GM10266 (cell line): ENCODE results near the gene CSTF2T.

Source experiments
- DNase-seq: peaks from one replicate; pipeline ENCODE4 v3.0.0; 2012; ENCODE audit errors: extremely low spot score
- CTCF ChIP-seq: IDR thresholded peaks from 2 replicates; pipeline ENCODE4 v1.5.1; 2012; ENCODE audit warnings: mild to moderate bottlenecking, low read depth; ENCODE audit not compliant: control insufficient read depth, insufficient read depth; ENCODE audit errors: missing control alignments

The CSTF2T gene

GRCh38 chr10:51666456-51666855 lies 32.9 kb downstream of the CSTF2T start:
- DNase-seq = no peak
- no peak for TF ChIP-seq CTCF

- TF ChIP-seq CTCF = no peak
- no peak for DNase-seq
Measured at GRCh38 chr10:51663086-51663485, 36.3 kb downstream of the CSTF2T start.

GRCh38 chr10:51659344-51659743 lies 40.1 kb downstream of the CSTF2T start:
- TF ChIP-seq CTCF = no peak
- DNase-seq = no peak

GRCh38 chr10:51658000-51658399 lies 41.4 kb downstream of the CSTF2T start:
- no peak for TF ChIP-seq CTCF
- no peak for DNase-seq

- TF ChIP-seq CTCF = no peak
- no peak for DNase-seq
Measured at GRCh38 chr10:51656503-51656902, 42.9 kb downstream of the CSTF2T start.

- no peak for TF ChIP-seq CTCF
- no peak for DNase-seq
Measured at GRCh38 chr10:51654918-51655317, 44.5 kb downstream of the CSTF2T start.

- DNase-seq = no peak
- TF ChIP-seq CTCF = no peak
Measured at GRCh38 chr10:51653025-51653424, 46.4 kb downstream of the CSTF2T start.
